ENCODE measurements around the gene STAP2. TPM values are rescaled to one million over a fixed set of nuclear protein-coding genes. Genes with fewer than 3 reads are reported as not detected.

Gene STAP2
- total and polyA plus RNA-seq, 9 of the 15 experiments (the other 6 are each of a cell fraction or from before 2014, with no cell fraction given) = 1.2 to 9.8 (median 4.5) TPM

GRCh38 chr19:4376028-4376670 is 37.5 kb upstream of the STAP2 start (continued):
- TF ChIP-seq CREB5 (CRISPR knock-in tag; IDR thresholded peaks at IDR 0.05) (no peak), DEAF1 (CRISPR knock-in tag; IDR thresholded peaks at IDR 0.05) (peak; percentile 40; the same call in 1 of the 2 replicates), ZNF766 (CRISPR knock-in tag; conservative IDR thresholded peaks at IDR 0.05) (0 out of 2 replicates have a peak, but pooled peaks have one; percentile 18), GMEB1 (CRISPR knock-in tag; IDR thresholded peaks at IDR 0.05) (no peak), ATF4 (CRISPR knock-in tag; IDR thresholded peaks at IDR 0.05) (peak; percentile 74), KDM1A (IDR thresholded peaks at IDR 0.05) (peak in 1 of 2 experiments; percentile 45; a peak in 1 of 4 replicates), TEAD1 (CRISPR knock-in tag; IDR thresholded peaks at IDR 0.05) (0 out of 4 replicates have a peak, but pooled peaks of 1 of the 2 experiments have one; percentile 60), ARNT (IDR thresholded peaks at IDR 0.05) (0 out of 4 replicates have a peak, but pooled peaks of 1 of the 2 experiments have one; percentile 25), CTBP1 (IDR thresholded peaks at IDR 0.05; ENCODE audit: borderline replicate concordance) (no peak; the same call in 1 of the 2 replicates), HDGF (IDR thresholded peaks at IDR 0.05) (0 out of 2 replicates have a peak, but pooled peaks have one; percentile 82), TOE1 (IDR thresholded peaks at IDR 0.05; ENCODE audit: borderline replicate concordance) (0 out of 2 replicates have a peak, but pooled peaks have one; percentile 25), TOE1 (CRISPR knock-in tag; IDR thresholded peaks at IDR 0.05; ENCODE audit: borderline replicate concordance, low read depth) (no peak), FOXA3 (CRISPR knock-in tag; conservative IDR thresholded peaks at IDR 0.05 in 1 of 2, IDR thresholded peaks at IDR 0.05 in 1 of 2) (no peak), ZNF436 (CRISPR knock-in tag; IDR thresholded peaks at IDR 0.05) (peak; percentile 84), ID3 (CRISPR knock-in tag; IDR thresholded peaks at IDR 0.05) (no peak), ID3 (tag; IDR thresholded peaks at IDR 0.05) (peak; percentile 14; the same call in 1 of the 2 replicates), RFX7 (CRISPR knock-in tag; IDR thresholded peaks at IDR 0.05) (no peak), RBM17 (IDR thresholded peaks at IDR 0.05; ENCODE audit: borderline replicate concordance, low read depth, low read length) (no peak), MXD1 (CRISPR knock-in tag; IDR thresholded peaks at IDR 0.05; ENCODE audit: borderline replicate concordance, poor library complexity, severe bottlenecking) (no peak), SRF (CRISPR knock-in tag; IDR thresholded peaks at IDR 0.05) (no peak), KLF6 (CRISPR knock-in tag; IDR thresholded peaks at IDR 0.05; ENCODE audit: borderline replicate concordance) (no peak)
